Retina (tissue), 1 donor: ENCODE measurements around the gene LIMS2.

Experiments
- DNase-seq: peaks from one replicate; pipeline ENCODE4 v3.0.0-alpha.2; 2016

LIMS2 gene

DNA sequence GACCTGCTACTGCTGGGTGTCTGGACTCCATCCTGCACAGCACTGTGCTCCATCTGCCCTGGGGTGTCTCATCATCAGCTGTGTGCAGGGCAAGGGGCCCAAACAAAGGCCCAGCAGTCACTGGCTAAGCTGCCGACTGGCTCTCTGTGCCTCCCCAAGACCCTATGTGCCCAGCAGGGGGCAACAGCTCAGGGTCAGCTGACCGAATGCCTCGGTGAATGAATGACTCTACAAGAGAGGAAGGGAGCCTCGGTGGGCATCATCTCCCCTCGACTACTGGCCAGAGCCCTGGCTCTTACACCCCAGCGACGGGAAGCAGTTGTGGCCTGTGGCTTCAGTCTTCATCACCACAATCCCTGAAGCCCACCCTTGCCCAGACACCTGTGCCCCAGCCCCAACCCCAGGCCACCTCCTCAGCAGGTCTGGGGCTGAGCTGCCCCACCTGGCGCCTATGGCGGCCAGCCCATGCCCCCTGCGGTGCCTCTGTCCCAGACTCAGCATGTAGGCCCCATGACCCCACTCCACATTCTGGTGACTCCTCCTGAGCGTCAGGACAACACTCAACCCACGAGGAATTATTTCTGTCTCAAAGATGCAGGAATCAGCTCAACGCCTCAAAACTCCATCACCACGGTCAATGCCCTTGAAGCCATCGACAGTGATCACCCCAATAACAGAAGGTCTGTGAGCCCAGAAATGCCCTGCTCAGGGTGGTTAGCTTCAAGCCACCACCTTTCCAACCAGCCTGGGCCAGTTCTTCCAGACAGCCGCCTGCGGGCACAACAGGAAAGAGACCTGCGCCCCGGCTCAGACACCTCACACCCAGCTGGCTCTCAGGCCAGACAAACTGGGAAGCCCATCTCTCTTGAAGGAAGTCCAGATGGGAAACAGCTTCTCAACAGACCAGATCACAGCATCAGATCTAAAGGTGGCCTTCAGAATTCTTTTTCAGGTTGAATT, 31.0 kb downstream of the LIMS2 start:
- no peak for DNase-seq

DNA sequence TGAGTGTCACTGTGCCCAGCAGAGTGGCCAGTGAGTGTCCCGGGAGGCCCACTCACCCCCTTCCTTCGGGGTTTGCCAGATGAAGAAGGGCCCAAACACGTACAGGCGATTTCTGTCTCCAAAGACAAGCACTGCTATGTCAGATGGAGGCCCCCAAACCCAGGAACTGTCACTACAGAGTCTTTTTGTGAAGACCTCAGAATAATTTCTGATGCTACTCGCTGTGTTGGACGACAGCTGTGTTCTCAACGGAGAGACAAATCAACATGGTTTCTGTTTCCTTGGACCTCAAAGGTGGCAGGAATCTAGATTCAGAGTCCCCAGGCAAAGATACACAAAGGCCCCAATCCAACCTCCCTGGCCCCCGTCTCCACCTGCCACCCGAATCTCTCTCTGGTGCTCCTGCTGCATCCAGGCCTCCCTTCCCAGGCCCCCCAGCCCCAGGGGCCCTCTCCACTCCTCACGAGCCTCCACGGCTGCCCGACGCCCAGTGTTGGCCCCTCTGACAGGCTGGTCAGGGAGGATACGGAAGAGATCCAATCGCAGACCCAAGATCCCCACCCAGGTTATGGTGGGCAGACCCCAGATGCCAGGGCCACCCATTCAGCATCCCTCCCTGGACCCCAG, 31.8 kb downstream of the LIMS2 start:
- no peak for DNase-seq

DNA sequence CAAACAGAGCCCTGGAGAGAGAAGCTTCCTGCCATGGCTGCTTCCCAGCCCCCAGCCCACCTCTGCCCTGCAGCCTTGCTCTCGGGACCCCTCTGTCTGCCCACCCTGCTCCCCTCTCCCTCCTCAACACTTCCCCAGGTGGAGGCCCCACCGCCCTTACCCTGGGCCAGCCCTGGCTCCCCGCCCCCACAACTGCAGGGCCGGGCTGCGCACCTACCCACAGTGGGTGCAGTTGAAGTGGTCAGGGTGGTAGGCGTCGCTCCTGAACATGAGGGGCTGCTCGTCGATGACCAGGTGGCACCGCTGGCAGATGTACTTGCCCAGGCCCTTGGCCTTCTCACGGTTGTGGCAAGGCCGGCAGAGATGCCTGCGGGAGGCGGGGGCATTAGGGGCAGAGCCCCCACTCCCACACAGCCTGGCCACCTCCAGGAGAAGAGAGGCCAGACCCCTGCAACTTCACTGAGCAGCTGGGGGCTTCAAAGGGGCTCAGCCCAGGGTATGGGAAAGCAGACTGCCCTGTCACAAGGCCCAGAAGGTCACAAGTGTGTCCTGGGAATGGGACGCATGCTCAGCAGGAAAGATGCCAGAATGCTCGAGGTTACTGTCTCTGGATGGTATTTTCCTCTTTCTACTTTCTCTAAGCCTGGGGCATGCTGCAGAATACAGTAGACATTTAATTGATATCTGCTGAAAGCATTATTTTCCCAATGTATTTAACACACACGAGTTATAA, 32.5 kb downstream of the LIMS2 start:
- DNase-seq: no peak

DNA sequence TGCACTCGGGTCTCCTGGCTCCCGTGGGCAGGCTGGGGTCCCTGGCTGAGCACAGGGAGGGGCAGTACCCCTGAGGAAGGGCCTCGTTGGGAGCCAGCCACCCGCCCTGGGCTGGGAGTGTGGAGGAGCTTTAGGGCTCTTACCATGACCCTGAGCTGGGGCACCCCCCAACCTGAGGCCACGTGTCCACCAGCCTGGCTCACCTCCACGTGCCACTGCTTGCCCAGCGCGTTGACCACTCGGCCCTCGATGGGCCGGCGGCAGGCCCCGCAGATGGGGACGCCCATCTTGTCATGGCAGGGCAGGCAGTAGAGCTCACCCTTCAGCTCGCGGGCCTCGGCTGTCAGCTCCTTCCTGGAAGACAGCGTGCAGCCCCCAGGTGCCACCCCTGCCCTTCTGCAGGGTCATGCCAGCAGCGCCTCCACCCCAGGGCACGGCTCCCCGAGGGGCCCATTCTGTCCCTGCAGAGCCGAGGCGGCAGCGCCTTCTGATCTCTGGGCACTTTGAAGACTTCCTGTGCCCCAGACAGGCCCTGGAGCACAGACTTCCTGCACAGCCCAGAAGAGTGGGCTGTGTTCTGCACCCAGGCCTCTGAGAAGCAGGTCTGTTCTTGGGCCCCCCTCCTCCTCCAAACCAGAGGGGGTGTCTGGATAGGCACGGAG, 33.4 kb downstream of the LIMS2 start:
- DNase-seq: no peak

DNA sequence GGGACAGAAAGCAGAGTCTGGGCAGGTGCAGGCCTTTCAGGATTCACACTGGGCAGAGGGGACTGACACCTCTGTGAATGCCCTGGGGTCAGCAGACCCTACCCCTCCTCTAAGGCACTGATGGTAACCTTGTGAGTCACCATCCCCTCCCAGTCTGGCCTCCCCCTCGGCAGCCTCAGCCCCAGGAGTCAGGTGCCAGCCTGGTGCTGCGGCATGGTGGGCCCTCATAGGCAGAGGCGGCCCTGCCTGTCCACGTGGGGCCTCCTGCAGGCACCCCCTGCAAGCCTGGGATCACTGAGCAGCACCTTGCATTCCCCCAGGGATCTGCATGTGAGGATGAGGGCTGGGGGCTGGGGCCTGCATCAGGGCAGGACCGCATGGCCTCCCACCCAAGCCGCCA, 34.2 kb downstream of the LIMS2 start:
- no peak for DNase-seq

DNA sequence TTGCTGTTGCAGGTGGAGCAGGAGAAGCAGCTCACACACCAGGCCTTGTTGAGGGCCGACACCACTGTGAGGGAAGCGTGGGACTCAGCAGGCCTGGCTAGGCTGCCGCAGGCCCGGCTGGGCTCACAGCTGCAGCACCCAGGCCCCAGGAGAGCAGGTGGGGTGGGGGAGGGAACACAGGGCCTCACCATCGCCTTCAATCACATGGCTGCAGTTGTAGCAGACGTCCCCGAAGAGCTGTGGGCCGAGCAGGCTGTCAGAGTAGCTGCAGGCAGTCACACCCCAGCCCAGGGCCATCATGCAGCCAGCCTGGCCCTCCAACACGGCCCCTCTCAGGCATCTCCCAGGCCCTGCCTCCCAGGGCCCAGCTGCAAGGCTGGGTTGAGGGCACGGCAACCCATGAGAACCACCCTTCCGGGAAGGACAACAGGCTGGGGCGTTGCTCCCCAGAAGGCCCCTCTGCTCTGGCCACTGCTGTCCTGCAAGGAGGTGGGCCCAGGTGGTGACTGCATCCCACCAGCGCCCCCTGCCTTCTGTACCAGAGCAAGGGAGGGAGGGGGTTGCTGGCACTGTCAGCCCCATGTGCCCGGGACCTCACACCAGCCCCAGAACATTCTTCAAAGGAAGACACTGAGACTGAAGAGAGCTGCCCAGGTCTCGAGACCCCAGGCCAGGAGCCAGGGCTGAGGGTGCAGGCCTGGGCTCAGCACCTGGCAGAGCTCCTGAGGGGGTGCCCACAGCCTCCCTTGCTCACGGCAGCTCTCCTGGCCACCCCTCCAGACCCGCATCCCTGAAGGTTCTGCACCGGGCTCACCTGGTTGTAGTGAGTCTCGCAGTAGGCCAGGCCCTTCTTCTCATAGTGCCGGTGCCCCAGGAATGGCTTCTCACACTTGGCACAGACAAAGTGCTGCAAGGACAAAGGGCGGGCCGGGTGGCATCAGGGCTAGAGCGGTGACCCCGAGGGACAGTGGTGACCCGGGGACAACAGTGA, 35.0 kb downstream of the LIMS2 start:
- DNase-seq: peak; percentile 62

DNA sequence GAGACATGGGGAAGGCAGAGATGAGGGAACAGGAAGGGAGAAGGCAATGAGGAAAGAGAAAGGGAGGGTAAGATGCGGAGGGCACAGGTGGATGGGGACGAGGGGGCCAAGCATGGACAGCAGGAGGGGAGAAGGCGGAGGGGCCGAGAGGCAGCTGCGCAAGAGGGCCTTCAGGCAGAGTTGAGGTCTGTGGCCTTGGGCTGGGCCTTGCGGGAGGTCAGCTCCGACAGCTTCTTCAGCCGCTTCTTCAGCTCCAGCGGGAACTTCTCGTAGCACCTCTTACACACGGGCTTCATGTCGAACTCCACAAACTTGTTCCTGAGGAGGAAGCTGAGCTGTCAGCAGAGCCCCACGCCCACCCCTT, 36.2 kb downstream of the LIMS2 start:
- DNase-seq: no peak

DNA sequence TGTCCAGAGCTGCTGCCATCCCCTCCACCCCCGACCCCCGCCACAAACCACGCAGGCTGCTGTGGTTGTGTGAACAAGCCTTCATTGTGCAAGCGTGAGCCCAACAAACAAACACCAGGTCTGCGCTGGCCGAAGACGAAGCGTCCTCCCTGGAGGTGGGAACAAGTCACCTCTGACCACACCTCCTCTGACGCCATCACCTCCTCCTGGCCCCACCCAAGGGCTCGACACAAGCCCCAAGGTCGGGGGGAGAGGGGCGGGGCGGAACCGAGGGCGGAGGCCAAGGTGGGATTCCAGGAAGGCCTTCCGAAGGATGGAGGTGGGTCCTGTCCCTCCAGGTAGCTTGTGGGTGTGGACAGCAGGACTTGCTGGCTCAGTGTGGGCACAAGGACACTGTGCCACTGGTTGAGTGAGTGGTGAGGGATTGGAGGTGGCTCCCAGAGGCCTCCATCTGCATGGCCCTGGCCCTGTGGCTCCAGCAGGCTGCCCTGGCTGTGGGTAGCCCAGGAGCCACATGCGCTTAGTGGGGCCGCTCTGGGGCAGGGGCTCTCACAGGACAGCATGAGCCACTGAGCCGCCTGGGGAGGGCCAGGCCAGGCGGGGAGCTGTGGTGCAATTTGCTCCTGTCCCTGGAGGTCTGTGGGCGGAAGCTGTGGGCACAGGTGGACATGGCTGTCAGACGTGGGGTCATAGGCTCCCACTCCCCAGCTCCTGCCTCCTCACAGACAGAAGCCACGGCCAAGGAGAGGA, 36.8 kb downstream of the LIMS2 start:
- DNase-seq: no peak

DNA sequence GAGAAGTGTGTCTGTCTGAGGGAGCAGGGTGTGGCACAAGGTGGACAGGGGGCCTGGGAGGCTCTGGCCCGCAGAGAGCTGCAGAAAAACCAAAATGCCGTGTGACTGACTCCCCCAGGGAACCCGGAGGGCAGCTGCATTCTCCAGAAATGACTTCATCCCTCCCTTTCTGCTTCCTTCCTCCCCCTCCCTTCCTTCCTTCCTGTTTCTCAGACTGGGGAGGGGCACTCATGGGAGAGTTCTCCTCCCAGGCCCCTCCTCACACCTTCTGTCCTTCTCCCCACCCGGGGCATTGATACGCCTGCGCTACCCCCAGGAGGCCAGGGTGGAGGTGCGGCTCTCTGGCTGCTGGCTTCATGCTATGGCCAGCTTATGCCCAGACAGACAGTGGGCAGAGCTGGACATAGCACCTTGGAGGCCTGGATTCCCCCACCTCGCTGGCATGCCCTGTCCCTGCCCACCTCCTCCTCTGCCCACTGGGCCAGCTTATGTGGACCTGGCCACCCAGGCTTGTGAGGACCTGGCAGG, 37.5 kb downstream of the LIMS2 start:
- DNase-seq: no peak

DNA sequence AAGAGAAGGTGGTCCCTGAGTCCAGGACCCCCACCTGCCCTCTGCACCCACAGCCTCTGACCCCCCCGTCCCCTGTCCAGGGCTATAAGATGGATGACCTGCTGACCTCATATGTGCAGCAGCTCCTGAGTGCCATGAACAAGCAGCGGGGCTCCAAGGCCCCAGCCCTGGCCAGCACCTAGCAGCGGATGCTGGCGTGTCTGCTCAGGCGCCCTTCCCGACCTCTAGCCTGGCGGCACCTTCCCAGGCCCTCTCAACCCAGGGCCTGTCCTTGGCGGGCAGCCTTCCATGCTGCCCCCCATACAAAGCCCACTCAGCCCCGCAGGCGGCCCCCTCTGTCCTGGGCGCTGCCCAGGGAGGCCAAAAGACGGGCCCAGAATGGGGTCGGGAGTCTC, 38.1 kb downstream of the LIMS2 start:
- DNase-seq: no peak

DNA sequence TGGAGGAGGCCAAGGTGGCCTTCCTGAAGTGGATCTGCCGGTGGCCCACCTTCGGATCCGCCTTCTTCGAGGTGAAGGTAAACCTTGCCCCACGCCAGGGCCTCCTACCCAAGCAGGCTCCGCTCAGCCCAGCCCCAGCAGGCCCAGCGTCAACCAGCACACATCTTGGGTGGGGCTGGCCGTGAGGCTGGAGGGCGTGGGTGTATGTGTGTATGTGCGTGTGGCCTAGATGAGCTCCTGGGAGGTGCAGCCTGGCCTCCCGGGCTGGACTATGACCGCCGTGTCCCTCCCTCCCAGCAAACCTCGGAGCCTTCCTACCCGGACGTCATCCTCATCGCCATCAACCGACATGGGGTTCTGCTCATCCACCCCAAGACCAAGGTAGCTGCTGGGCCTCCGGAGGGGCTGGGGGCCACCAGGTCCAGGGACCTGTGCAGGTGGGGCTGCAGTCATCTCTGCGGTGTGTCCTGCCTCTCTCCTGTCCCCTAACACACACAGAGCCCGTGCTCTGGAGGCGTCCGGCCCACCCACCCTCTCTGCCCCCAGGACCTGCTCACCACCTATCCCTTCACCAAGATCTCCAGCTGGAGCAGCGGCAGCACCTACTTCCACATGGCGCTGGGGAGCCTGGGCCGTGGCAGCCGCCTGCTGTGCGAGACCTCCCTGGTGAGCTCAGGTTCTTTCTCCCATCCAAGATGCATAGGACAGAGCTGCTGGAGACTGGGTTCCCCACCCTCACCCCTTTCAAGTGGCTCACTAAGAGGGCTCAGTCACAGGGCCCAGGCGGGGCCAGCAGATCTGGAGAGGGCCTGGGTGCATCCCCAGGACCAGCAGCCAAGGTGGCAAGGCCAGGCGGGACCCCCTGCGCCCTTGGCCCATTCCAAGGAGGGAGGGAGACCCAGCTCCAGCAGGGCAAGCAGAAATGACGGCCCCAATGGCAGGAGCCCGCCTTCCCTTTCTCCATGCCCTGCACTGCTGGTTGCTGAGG, 38.8 kb downstream of the LIMS2 start:
- no peak for DNase-seq

DNA sequence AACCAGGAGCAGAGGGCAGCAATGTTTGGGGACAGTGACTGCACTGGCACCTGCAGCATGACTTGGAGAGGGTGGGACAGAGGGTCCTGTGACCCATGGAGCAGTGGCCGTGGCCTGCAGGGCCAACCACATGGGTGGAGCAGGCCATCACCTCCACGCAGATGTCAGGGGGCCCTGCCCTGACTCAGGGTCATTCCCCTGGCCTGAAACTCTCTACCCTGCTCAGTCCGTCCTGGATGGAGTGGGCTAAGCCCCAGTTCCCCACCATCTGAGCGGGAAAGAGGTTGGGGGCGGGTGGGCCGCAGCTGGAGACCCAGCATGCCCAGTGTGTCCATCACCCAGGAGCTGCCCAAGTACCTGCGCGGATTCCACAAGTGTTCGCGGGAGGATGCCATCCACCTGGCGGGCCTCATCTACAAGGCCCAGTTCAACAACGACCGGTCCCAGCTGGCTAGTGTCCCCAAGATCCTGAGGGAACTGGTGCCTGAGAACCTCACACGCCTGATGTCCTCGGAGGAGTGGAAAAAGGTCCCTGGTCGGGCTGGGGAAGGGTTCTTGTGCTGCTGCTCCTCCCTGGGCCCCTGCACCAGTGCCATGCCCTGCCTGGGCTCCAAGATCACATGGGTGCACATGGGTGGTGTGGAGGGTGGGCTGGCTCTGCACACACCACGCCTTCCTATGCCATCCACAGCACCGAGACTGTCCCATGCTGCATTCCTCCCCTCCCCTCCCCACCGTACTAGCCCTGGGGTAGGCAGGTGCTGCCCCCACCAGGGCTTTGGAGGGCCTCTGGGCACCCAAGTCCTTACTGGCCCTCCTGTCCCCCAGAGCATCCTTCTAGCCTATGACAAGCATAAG, 39.7 kb downstream of the LIMS2 start:
- no peak for DNase-seq

DNA sequence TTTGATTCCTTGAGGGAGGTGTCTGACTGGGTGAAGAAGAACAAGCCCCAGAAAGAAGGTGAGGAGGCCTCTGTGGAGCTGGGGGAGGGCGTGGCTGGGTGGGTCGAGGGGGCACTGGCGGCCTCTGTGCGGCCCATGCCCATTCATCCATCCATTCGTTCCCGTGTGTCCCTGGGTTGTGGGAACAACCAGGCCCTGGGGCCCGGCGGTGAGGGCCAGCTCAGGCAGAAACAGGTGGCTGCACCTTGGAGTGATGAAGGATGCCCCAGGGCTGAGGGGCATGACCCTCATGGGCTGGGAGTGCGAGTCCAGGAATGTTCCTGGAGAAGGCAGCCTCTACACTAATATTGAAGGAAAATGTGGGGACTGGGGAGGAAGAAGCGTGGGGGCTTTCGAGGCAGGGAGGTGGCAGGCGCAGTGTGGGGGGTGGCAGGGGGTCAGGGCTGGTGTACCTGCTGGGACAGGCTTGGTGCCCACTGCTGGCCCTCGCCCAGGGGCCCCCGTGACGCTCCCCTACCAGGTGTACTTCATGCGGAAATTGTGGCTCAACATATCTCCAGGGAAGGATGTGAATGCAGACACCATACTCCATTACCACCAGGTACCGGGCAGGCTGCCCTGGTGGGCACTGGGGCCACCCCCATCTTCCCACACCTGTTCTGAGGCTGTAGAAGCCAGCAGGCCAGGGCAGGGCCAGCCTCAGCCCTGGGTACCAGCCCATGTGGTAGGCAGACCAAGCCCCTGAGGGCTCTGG, 40.5 kb downstream of the LIMS2 start:
- no peak for DNase-seq

DNA sequence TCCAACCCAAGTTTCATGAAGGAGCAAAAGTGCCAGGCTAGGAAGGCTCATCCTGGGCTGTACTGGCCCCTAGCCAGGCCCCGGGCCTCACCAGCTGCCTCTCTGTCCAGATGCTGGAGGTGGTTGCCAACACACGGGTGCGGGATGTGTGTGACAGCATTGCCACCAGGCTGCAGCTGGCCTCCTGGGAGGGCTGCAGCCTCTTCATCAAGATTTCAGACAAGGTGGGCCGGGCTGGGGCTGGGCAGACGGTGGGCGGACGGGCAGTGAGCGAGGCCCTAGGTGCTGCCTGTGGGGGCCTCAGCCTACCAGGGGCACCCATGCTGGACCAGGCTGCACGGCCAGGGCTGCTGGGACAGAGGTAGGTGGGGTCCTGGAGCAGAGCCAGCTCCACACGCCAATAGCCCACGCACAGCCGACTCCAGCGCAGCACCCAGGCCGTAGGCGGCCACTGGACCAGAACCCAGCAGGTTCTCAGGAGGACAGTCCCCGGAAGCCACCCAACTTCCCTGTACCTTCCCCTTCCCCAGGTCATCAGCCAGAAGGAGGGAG, 41.2 kb downstream of the LIMS2 start:
- no peak for DNase-seq

DNA sequence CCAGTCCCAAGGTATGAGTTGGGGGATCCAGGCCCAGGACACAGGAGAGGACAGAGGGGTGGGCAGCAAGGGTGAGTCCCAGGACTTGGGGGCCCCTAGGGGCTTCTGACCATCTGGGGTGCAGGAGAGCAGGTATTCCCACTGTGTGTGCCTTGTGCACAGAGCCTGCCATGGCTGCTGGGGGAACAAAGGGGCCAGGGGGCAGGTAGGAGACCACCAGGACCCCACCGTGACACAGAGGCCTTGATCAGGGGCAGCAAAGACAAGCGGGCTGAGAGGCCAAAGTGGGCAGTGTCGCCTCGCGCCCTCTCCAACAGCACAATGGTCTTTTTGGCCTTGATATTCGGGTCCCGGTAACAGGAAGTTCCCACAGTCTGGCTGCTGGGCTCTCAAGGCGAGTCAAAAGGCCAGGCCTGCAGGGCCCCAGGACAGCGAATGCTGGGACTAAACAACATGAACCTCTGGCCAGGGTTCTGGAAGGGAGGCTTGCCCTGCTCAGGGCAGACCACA, 41.7 kb downstream of the LIMS2 start:
- no peak for DNase-seq

DNA sequence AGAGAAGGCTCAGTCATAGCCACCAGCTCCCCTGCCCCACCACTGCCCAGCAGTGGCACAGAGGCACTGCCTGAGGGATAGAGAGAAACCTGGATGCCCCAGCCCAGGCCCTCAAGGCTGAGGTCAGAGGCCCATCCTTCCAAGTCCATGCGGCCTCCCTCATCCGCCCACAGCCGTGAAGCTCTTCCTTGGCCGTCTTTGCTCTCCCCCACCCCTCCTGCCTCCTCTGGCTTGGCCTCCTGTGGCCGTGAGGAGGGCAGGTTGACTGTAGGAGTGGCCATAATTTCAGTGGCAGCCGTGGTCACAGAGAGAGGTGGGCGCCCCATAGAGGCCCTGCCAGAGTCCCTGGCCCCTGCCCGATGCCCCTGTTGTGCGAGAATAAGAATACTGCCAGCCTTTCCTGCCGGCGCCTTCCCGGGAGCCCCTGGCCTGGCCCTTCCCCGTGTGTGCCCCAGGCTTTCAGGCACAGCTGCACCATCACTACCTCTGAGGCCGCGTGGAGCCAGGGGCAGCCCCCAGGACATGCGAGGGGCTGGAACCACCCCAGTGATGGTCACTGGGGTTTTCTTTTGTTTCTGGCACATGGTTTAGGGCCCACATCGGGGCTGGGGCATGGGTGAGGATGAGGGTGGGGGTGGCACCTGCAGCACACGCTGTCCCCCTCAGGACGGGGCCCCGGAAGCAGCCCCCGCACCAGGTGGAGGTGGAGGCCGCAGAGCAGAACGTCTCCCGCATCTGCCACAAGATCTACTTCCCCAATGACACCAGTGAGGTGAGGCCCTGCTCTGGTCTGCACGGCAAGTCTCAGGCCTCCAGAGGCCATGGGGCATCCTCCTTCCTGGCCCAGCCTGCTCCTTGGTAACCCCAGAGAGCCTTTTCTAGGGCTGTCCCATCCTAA, 42.5 kb downstream of the LIMS2 start:
- no peak for DNase-seq
